Dedifferentiated amniotic fluid mesenchymal stem cell (primary cell): ENCODE results near the gene ZSCAN5B.
"Not testable (repeated sequence)": the region's sequence is repeated elsewhere in the genome, so short reads cannot be mapped to it uniquely, and the experiment has no call there.

Experiments used
- DNase-seq: peaks from one replicate; pipeline ENCODE4 v3.0.0-alpha.2; 2016; ENCODE audit errors: extremely low spot score

Gene ZSCAN5B

DNA sequence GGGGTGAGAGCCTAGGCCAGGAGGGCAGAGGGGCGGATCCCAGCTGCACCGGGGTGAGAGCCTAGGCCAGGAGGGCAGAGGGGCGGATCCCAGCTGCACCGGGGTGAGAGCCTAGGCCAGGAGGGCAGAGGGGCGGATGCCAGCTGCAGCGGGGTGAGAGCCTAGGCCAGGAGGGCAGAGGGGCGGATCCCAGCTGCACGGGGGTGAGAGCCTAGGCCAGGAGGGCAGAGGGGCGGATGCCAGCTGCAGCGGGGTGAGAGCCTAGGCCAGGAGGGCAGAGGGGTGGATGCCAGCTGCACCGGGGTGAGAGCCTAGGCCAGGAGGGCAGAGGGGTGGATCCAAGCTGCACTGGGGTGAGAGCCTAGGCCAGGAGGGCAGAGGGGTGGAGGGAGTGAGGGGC is 21.3 kb downstream of the ZSCAN5B start:
- DNase-seq = not testable (repeated sequence)

GRCh38 chr19:56175861-56176307 is 21.7 kb downstream of the ZSCAN5B start, which contains the start of gene GALP:
Gene GALP (plus strand): TSS chr19:56176008. CDS start chr19:56177109, 1,101 bp downstream.
- not testable (repeated sequence) for DNase-seq

- DNase-seq = no peak
Measured at GRCh38 chr19:56174550-56174949, 23.0 kb downstream of the ZSCAN5B start.

DNA sequence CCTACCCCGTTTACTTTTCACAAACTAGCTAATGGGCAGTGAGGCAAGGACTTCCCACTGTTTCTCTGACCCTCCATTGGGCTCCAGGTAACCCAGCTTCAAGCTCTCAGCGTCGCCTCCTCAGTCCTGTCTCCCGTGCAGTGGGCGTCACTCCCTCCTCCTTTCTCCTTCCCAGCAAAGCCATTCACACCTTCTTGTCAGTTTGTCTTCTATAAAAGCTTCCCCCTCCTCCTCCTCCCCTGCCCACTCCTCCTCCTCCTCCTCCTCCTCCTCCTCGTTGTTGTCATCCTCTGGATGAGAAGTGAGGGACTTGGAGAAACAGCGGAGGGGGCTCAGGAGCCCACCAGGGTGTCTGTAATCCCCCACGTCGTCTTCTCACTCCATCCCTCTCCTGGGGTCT is 23.5 kb downstream of the ZSCAN5B start:
- DNase-seq = no peak

GRCh38 chr19:56170261-56170660 is 27.3 kb downstream of the ZSCAN5B start:
- DNase-seq = no peak

DNA sequence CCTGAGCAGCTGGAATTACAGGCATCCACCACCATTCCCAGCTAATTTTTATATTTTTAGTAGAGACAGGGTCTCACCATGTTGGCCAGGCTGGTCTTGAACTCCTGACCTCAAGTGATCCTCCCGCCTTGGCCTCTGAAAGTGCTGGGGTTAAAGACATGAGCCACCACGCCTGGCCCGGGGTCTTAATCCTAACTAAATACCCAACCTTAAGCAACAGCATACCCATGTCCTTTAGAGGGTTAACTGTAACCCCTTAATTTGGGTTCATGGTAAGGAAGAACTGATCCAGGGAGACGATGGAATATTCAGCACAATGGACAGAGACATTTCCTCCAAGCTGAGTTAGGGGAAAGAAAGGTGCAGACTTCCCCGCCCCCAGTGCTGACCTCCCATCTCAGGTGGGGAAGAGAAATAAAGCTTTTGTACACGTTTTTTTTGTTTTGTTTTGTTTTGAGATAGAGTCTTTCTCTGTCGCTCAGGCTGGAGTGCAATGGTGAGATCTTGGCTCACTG is 30.5 kb downstream of the ZSCAN5B start:
- DNase-seq = no peak

DNA sequence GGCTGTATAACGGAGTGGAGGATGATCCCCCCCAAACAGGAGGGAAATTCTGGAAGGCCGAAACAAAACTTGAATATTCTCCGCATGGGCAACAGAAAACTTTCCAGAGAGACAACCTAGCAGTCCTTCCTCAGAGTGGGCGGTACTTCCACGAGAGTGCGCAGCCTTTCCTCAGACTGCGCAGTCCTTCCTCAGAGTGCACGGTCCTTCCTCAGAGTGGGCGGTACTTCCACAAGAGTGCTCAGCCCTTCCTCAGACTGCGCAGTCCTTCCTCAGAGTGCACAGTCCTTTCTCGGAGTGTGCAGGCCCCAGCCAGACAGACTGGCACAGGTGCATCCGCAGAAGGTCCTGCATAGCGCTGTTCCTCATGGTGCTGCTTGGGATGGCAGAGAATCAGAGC is 34.5 kb downstream of the ZSCAN5B start:
- no peak for DNase-seq

DNA sequence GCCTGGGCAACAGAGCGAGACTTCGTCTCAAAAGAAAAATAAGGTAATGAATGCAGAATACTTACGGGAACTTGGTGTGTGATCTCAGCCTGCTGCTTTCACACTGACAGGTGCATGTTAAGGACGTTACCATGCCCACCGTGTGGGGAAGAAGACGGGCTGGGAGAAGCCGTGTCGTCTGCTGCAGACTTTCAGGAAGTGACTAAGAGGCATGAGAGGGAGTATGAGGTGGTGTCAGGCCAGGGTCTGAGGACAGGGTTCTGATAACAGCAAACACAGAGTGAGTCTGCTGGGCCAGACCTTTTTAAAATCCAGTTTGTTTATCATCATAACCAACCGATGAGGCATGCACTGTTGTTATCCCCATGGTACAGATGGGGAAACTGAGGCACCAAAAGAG is 35.3 kb downstream of the ZSCAN5B start:
- DNase-seq = no peak

DNA sequence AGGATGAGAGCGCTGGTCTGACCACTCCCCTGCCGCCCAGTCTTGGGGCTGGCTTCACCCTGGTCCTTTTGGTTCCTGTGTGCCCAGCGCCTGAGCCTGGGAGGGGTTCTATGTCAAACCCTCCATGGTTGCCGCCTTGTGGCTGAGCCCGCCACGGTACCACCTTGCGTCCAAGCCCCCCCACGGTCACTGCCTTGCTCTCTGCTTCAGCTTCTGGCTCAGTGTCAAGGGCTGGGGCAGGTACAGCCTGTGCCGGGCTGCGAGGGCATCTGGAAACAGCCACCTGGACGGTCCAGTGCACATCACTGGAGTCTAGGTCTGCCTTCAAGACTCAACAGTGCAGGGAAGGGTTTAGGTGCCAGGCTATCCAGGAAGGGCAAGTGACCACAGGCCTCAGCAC is 36.0 kb downstream of the ZSCAN5B start:
- no peak for DNase-seq

DNA sequence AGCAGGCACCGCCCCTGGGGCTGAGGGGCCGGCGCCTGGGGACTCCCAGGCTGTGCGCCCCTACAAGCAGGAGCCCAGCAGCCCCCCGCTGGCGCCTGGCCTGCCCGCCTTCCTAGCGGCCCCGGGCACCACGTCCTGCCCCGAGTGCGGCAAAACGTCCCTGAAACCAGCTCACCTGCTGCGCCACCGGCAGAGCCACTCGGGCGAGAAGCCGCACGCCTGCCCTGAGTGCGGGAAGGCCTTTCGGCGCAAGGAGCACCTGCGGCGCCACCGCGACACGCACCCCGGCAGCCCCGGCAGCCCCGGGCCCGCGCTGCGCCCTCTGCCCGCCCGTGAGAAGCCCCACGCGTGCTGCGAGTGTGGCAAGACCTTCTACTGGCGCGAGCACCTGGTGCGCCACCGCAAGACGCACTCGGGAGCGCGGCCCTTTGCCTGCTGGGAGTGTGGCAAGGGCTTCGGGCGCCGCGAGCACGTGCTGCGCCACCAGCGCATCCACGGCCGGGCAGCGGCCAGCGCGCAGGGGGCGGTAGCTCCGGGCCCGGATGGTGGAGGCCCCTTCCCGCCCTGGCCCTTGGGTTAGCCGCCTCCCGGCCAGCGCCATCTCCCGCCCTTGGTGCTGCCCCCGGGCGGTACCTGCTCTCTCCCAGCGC is 37.8 kb downstream of the ZSCAN5B start:
- DNase-seq = no peak

DNA sequence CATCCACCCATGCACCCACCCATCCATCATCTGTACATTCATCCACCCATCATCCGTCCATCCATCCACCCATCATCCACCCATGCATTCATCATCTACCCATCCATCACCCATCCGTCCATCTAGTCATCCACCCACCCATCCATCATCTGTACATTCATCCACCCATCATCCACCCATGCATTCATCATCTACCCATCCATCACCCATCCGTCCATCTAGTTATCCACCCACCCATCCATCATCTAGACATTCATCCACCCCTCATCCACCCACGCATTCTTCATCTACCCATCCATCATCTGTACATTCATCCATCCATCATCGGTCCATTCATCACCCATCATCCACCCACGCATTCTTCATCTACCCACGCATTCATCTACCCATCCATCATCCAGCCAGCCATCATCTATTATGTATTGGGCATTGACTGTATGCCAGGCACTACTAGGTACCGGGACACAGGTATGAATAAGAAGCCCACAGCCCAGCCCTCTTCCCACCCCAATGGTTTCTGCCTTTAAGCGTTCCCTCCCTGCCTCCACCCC is 38.5 kb downstream of the ZSCAN5B start:
- DNase-seq = no peak

GRCh38 chr19:56158170-56158757 is 39.3 kb downstream of the ZSCAN5B start:
- DNase-seq = no peak

DNA sequence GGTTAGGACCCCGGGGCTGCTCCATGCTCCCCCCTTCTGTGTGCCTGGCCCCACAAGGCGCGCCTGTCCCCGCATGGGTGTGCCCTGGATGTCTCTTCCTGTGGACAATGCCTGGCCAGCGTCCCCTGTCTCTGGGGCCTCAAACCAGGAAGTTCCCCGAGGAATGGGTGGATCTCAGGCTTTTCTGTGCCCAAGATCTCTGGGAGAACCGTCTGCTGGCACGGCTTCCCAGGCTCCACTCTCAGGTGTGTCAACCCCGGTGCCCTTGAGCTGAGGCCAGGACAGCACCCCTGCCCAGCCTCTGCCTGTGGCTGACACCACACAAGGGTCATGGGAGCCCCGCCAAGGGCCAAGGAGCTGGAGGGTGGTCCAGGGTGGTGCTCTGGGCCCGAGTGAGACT is 40.8 kb downstream of the ZSCAN5B start:
- no peak for DNase-seq

- no peak for DNase-seq
Measured at GRCh38 chr19:56155124-56155687, 42.4 kb downstream of the ZSCAN5B start.

DNA sequence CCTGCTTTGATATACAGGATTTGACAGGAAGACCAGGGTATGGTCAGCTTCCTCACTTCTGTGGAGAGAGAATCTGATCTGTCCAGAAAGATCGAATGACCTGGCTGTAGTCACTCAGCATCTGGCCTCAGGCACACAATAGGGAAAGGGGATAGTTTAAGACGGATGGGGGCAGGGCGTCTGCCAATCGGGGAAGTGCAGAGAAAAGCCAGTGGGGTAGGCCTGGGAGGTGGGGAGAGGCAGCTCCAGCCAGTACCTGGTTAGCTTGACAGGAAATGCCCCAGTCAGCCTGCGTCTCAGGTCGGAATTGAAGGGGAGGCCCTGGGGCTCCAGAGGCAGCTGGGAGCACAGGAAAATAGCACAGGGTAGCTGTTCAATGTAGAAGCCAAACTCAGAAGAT is 44.1 kb downstream of the ZSCAN5B start:
- no peak for DNase-seq

- DNase-seq = no peak
Measured at GRCh38 chr19:56152644-56153043, 44.9 kb downstream of the ZSCAN5B start.

DNA sequence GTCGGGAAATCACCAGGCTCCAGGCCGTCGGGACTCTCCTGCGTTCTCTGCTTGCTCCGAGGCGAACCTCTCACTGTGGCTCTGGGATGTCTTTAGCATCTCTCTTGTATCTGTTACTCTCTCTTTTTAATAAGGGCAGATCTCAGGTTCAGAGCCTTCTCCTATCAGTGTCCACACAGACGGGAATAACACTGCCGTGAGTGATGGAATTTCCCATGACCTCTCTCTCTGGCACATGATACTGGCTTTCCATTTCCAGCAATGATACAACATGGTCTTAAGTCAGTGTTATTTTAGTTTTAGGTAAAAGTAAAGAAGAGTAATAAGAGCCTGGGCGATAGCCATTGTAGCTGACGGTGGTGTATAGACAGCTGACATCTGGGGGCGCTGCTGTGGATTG is 47.2 kb downstream of the ZSCAN5B start:
- DNase-seq = no peak

DNA sequence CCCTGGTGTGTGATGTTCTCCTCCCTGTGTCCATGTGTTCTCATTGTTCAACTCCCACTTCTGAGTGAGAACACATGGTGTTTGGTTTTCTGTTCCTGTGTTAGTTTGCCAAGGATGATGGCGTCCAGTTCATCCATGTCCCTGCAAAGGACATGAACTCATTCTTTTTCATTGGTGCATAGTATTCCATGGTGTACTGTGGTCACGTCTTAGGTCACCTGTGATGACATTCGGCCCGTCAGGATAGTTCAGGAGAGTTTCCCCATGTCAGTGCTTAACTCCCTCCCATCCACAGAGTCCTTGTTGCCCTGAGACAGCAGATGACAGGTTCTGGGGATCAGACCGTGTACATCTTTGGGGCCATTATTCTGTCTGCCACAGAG is 47.9 kb downstream of the ZSCAN5B start:
- DNase-seq = no peak

- DNase-seq = not testable (repeated sequence)
Measured at GRCh38 chr19:56148955-56149655, 48.5 kb downstream of the ZSCAN5B start.

DNA sequence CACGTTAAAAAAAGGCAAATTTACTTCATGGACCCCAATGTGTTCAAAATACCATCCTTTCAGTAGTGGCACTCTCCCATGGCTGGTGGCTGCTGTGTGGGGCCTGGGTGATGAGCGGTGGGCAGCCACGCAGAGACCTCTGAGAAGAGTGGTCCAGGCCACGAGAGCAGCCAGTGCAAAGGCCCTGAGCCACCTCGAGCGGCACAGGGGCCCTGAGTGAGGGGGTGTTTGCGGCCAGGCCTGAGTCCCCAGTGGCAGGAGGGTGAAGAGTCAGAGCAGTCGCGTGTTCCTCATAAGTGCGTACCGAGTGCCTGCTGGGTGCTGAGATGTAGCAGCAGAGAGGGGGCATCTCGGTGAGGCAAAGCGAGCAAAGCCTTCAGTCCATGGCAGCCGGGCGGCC is 49.5 kb downstream of the ZSCAN5B start:
- DNase-seq = no peak

DNA sequence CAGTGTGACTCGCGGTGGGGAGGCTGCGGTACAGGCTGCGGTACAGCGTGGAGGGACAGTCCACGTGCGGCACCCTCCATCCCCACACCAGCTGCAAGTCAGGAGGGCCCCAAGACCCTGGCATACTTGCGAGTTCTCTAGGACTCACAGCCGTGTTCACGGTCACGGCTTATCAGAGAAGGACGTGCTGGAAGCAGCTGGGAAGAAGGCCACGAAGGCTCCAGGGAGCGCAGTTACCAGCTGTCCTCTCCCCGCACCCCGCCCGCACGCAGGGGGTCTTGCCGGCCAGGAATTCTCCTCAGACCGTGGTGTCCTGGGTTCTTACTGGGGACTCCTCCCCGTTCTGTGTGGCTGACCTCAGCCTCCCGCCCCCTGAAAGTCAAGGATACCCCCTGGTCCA is 50.3 kb downstream of the ZSCAN5B start:
- no peak for DNase-seq

- DNase-seq = no peak
Measured at GRCh38 chr19:56146904-56147303, 50.7 kb downstream of the ZSCAN5B start.
